Left ventricle myocardium inferior (tissue), 1 donor: ENCODE data around the gene SERINC5. TPM values are rescaled to one million over a fixed set of nuclear protein-coding genes. Genes with fewer than 3 reads are reported as not detected.
"Not testable (repeated sequence)": the region's sequence is repeated elsewhere in the genome, so short reads cannot be mapped to it uniquely, and the experiment has no call there.

Experiments used
- DNase-seq: peaks from one replicate; pipeline ENCODE4 v3.0.0-alpha.2; 2020
- H3K27ac ChIP-seq: fragments of 200-600 bp; replicated peaks from 2 replicates; pipeline ENCODE4 v1.8.0; 2021
- H3K27me3 ChIP-seq: fragments of 200-600 bp; 2 replicates; pipeline ENCODE4 v1.8.0; 2021; ENCODE audit warnings: low read depth
- H3K36me3 ChIP-seq: fragments of 200-600 bp; 2 replicates; pipeline ENCODE4 v1.8.0; 2021
- H3K4me1 ChIP-seq: fragments of 200-600 bp; 2 replicates; pipeline ENCODE4 v1.8.0; 2021
- H3K4me3 ChIP-seq: fragments of 200-600 bp; 2 replicates; pipeline ENCODE4 v1.8.0; 2021; ENCODE audit warnings: mild to moderate bottlenecking, moderate library complexity
- H3K9me3 ChIP-seq: fragments of 200-600 bp; replicated peaks from 2 replicates; pipeline ENCODE4 v1.8.0; 2021
- intact Hi-C: fragments of 100-400 bp; cut with micrococcal nuclease; formaldehyde crosslinking; loops from one replicate; pipeline ENCODE4 v1.11.0; 2022
- total RNA-seq: library from RNA; stranded (reverse); fragmentation: NEBNext Ultra II Directional; extraction: Animal tissue kit (Norgen Biotek cat#: 25700); gene quantifications from one replicate; pipeline ENCODE4 v1.2.1, GENCODE V29; 2021
- TF ChIP-seq, protein P1 (sequence below): fragments of 200-600 bp; IDR thresholded peaks from 2 replicates; pipeline ENCODE4 v1.8.0; 2021; ENCODE audit warnings: antibody characterized with exemption, mild to moderate bottlenecking, borderline replicate concordance
- donor health status: DM: no; HTN: yes; CAD: no; lungs with severe emphysema.

Gene SERINC5
- total RNA-seq, 1 donor from 2014 or later = 12.2 TPM

DNA sequence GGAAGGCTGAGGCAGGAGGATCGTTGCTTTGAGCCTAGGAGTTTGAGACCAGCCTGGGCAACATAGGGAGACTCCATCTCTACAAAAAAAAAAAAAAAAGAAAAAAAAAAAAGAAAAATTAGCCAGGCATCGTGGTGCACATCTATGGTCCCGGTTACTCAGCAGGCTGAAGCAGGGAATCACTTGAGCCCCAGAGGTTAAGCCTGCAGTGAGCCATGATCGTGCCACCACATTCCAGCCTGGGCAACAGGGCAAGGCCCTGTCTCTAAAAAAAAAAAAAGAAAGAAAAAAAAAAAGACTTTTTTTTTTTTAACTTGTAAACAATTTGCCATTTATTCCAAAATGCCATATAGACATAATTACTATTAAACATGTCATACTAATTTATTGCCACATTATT, 64.5 kb downstream of the SERINC5 start:
- peak overlapping the region; percentile 34 for H3K4me3 ChIP-seq
- no peaks in the 10 kb centered on the region for H3K36me3 ChIP-seq
- H3K9me3 ChIP-seq = no peaks in the 10 kb centered on the region
- peak overlapping the region; percentile 87 for H3K27ac ChIP-seq
- peaks cover 72% of the 10 kb centered on the region for H3K4me1 ChIP-seq
- TF ChIP-seq, protein P1, sequence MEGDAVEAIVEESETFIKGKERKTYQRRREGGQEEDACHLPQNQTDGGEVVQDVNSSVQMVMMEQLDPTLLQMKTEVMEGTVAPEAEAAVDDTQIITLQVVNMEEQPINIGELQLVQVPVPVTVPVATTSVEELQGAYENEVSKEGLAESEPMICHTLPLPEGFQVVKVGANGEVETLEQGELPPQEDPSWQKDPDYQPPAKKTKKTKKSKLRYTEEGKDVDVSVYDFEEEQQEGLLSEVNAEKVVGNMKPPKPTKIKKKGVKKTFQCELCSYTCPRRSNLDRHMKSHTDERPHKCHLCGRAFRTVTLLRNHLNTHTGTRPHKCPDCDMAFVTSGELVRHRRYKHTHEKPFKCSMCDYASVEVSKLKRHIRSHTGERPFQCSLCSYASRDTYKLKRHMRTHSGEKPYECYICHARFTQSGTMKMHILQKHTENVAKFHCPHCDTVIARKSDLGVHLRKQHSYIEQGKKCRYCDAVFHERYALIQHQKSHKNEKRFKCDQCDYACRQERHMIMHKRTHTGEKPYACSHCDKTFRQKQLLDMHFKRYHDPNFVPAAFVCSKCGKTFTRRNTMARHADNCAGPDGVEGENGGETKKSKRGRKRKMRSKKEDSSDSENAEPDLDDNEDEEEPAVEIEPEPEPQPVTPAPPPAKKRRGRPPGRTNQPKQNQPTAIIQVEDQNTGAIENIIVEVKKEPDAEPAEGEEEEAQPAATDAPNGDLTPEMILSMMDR = no peak
- no peaks in the 10 kb centered on the region for H3K27me3 ChIP-seq
- intact Hi-C loops = no loop called here
- DNase-seq = no peak

DNA sequence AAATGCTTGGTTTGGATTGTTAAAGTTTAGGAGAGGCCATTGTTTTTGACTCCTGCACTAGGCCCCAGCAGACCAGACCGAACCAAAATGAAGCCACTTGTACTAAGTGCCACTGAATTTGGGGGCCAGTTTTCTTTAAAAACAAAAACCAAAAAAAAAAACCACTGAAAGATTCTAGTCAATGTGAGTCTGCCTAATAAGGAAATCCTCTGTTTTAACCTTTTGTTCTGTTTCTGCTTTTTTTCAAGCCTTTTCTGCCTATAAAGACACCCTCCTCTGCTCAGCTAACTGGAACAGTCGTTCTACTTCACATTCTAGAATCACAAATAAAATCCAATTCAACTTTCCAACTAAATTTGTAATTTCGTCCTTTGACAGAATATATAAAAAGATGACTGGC, 64.9 kb downstream of the SERINC5 start:
- peaks cover 67% of the 10 kb centered on the region for H3K4me1 ChIP-seq
- H3K27ac ChIP-seq = peak overlapping the region; percentile 87
- TF ChIP-seq, protein P1 = no peak
- no peaks in the 10 kb centered on the region for H3K9me3 ChIP-seq
- intact Hi-C loops = no loop called here
- no peaks in the 10 kb centered on the region for H3K27me3 ChIP-seq
- no peak overlapping the region for H3K4me3 ChIP-seq
- H3K36me3 ChIP-seq = no peaks in the 10 kb centered on the region
- DNase-seq = no peak

DNA sequence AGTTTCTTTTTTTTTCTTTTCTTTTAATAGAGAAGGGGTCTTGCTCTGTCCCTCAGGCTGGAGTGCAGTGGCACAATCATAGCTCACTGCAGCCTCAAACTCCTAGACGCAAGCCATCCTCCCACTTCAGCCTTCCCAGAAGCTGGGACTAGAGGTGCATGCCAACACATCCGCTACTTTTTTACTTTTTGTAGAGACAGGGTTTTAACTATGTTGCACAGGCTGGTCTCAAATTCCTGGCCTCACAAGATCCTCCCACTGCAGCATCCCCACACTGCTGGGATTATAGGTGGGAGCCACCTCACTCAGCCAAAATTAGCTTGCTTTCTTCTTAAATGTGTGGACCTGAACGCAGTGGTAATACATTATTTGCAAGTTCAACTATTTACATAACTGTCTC, 66.1 kb downstream of the SERINC5 start:
- intact Hi-C loops = no loop called here
- Histone ChIP-seq H3K9me3 (no peaks in the 10 kb centered on the region), H3K27me3 (no peaks in the 10 kb centered on the region), H3K4me3 (no peak overlapping the region), H3K4me1 (peaks cover 59% of the 10 kb centered on the region), H3K27ac (peak overlapping the region; percentile 33), H3K36me3 (no peaks in the 10 kb centered on the region)
- TF ChIP-seq, protein P1 = no peak
- DNase-seq = no peak

DNA sequence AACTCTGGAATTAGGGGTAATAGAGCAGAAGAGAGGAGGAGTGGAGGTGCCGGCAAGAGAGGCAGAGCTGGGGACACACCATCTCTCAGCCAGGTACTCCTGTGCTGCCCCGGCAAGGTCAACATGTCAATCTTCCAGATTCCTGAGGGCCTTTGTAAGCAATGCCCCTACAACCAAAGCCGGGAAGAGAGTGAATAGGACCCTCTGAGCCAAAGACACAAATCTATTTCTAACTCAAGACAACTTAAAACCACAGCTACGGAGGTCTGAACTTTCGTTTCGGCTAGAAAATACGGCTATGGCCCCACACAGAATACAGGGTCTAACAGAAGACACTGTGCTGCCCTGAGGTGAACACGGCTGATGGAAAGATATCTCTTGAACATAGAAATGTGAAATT, 66.6 kb downstream of the SERINC5 start:
- Histone ChIP-seq H3K27me3 (no peaks in the 10 kb centered on the region), H3K4me3 (no peak overlapping the region), H3K4me1 (peaks cover 59% of the 10 kb centered on the region), H3K9me3 (no peaks in the 10 kb centered on the region), H3K27ac (peak overlapping the region; percentile 33), H3K36me3 (no peaks in the 10 kb centered on the region)
- no peak for DNase-seq
- TF ChIP-seq, protein P1 = no peak
- intact Hi-C loops = no loop called here

DNA sequence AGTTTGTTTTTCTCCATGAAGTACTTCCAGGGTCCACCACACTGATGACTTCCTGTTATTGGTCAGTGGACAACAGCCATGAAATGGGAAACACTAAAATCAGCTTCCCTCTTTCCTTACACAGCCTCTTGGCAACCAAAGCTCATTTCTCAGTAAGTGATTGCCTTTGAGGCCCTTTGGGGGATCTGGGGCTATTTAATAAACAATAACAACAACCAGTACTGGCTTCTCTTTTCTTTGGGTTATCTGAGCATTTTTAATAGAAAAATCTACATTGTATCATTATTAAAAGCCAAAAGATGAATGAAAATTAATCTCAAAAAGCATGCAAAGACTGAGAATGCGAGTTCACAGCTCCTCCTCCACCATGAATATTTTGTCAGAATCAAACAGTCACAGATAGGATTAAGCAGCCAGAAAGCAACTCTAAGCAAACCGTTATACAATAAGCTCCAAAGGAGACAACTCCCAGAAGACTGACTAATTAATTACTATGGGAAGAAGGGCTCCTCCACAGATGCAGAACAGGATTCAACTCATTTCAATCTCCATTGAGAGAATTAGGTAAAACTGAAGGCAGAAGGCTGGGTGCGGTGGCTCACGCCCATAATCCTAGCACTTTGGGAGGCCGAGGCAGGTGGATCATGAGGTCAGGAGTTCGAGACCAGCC, 68.3 kb downstream of the SERINC5 start:
- H3K27me3 ChIP-seq = no peaks in the 10 kb centered on the region
- H3K4me1 ChIP-seq = peaks cover 58% of the 10 kb centered on the region
- no peak overlapping the region for H3K4me3 ChIP-seq
- TF ChIP-seq, protein P1 = no peak
- peak overlapping the region; percentile 2 for H3K27ac ChIP-seq
- DNase-seq = no peak
- H3K9me3 ChIP-seq = no peaks in the 10 kb centered on the region
- no peaks in the 10 kb centered on the region for H3K36me3 ChIP-seq
- intact Hi-C loops = no loop called here

DNA sequence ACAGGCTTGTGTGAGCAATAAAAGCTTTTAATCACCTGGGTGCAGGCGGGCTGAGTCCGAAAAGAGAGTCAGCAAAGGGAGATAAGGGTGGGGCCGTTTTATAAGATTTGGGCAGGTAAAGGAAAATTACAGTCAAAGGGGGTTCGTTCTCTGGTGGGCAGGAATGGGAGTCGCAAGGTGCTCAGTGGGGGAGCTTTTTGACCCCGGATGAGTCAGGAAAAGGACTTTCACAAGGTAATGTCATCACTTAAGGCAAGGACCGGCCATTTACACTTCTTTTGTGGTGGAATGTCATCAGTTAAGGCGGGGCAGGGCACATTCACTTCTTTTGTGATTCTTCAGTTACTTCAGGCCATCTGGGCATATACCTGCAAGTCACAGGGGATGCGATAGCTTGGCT, 70.3 kb downstream of the SERINC5 start:
- peaks cover 59% of the 10 kb centered on the region for H3K4me1 ChIP-seq
- H3K4me3 ChIP-seq, H3K36me3 ChIP-seq, H3K27me3 ChIP-seq, DNase-seq, H3K27ac ChIP-seq, intact Hi-C loops, H3K9me3 ChIP-seq: not testable (repeated sequence)
